GM12878 (cell line): ENCODE measurements around the gene EFCAB8.

ENCODE experiments used
- CEBPB ChIP-seq, 2 experiments: fragments of 150-350 bp in 1 of 2; IDR thresholded peaks; 2 replicates each; pipeline ENCODE4 v1.6.1; 2012 to 2014; ENCODE audit warnings: low read depth in 2 of 2, low read length in 2 of 2, borderline replicate concordance in 1 of 2, inconsistent platforms in 1 of 2
- CREM ChIP-seq: IDR thresholded peaks from 2 replicates; pipeline ENCODE4 v1.6.1; 2014; ENCODE audit warnings: antibody characterized with exemption, low read depth
- EZH2 ChIP-seq: IDR thresholded peaks from 2 replicates; pipeline ENCODE4 v1.6.1; 2012; ENCODE audit warnings: low read depth, mild to moderate bottlenecking, control low read depth, inconsistent platforms, low read length, borderline replicate concordance; ENCODE audit not compliant: control insufficient read depth
- JUND ChIP-seq: IDR thresholded peaks from 2 replicates; pipeline ENCODE4 v1.6.1; 2012; ENCODE audit warnings: low read depth, mild to moderate bottlenecking, low read length, improper control_type of control experiment, moderate library complexity
- MYC ChIP-seq: IDR thresholded peaks from 2 replicates; pipeline ENCODE4 v1.6.1; 2011; ENCODE audit warnings: mild to moderate bottlenecking, low read length, moderate library complexity, inconsistent platforms; ENCODE audit not compliant: insufficient read depth, insufficient replicate concordance, insufficient read length, severe bottlenecking
- TAF1 ChIP-seq: IDR thresholded peaks from 2 replicates; pipeline ENCODE4 v1.6.1; 2011; ENCODE audit warnings: mild to moderate bottlenecking, low read depth, low read length, borderline replicate concordance

- TF ChIP-seq CREM (no peak), TAF1 (no peak), CEBPB (IDR thresholded peaks at IDR 0.05; ENCODE audit: borderline replicate concordance in 1 of 2, low read depth in 2 of 2, low read length in 2 of 2) (no peak), MYC (no peak), JUND (no peak), EZH2 (no peak)
These were observed 82.6 kb downstream of the EFCAB8 start for GRCh38 chr20:32941155-32941885.
